GM11168 (cell line): ENCODE results near the gene PTCSC3.

Source experiments
- in situ Hi-C: fragments of 300-500 bp; cut with MboI; formaldehyde crosslinking; loops from one replicate; pipeline ENCODE4 v1.12.0; 2022; ENCODE audit warnings: low sequenced_read_pairs; ENCODE audit not compliant: unreplicated experiment

The PTCSC3 gene

DNA sequence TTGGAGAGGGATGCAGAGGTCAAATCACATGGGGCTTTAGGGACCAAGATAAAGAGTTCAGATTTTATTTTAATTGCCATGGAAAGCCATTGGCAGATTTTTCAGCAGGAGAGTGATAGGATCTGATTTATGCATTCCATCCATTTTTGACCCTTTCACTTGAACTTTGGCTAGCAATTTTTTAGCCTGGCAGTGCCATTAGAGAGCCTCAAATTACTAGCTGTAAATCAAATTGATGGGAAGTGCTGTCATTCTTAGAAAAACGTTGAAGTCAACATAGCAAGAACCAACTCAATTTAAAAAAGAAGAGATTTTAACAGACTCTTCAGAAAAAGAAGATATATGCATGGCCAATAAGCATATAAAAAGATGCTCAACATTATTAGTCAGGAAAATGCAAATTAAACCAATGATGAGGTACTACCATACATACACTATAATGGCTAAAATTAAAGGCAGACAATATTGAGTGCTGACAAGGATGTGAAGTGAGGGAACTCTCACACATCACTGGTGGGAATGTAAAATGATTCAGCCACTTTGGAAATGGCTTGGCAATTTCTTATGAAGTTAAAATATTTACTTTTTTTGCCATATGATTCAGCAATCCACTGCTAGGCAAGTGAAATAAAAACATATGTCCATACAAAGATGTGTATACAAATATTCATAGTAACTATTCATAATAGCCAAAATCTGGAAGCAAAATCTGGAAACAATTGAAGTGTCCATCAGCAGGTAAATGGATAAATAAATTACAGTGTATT lies 89.7 kb downstream of the PTCSC3 start:
- in situ Hi-C loops: no loop called here

DNA sequence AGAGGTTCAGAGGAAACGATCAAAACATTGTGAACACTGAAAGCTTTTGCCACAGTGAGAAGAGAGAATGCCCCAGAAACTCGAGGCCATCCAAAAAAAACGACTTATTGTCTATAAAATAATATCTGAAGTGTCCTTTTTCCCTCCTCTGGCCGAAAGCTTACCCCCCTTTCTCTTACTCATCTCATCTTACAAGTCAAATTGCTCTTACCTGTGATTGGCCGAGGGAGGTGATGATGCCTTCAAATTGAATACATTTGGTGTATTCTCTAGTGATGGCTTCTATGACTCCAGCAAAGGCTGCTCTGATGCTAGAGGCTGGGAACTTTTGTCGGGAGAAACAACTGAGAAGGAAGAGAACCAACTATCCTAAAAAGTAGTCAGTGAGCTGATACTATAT lies 90.7 kb downstream of the PTCSC3 start:
- in situ Hi-C loops: no loop called here
